A673 (cell line): ENCODE results near the gene CCNY. TPM values are rescaled to one million over a fixed set of nuclear protein-coding genes. Genes with fewer than 3 reads are reported as not detected.

Experiments used
- BruUV-seq: library from RNA; stranded (reverse); fragments of 400-500 nt; replicated peaks from 2 replicates; lab custom pipeline; 2021; lab: Mats Ljungman, UMichigan
- CTCF ChIA-PET: fragments of 300-600 bp; sonication (Branson Sonifier 250); formaldehyde crosslinking; loops from one replicate; lab custom pipeline; 2022; ENCODE audit warnings: antibody characterized with exemption; lab: Charles Lee
- POLR2A ChIA-PET: fragments of 300-600 bp; sonication (Branson Sonifier 250); formaldehyde crosslinking; loops from one replicate; lab custom pipeline; 2022; ENCODE audit warnings: antibody characterized with exemption; ENCODE audit not compliant: low non-redundant PET; lab: Charles Lee
- DNase-seq: peaks from one replicate; pipeline ENCODE4 v3.0.0-alpha.2; 2015; ENCODE audit warnings: low spot score
- H3K27ac ChIP-seq: fragments of 200-600 bp; sonication (generic); 2 replicates; pipeline ENCODE4 v1.5.1; 2016; ENCODE audit warnings: mixed run types, low read depth, mild to moderate bottlenecking, mixed read lengths, antibody characterized with exemption, low read length; ENCODE audit not compliant: poor library complexity, severe bottlenecking
- H3K27me3 ChIP-seq: fragments of 200-600 bp; sonication (generic); replicated peaks from 2 replicates; pipeline ENCODE4 v1.6.1; 2017; ENCODE audit warnings: mixed run types, low read depth, mild to moderate bottlenecking, mixed read lengths, antibody characterized with exemption, low read length; ENCODE audit not compliant: insufficient read depth, poor library complexity
- H3K36me3 ChIP-seq: fragments of 200-600 bp; sonication (generic); 2 replicates; pipeline ENCODE4 v1.6.1; 2016; ENCODE audit warnings: mixed run types, mild to moderate bottlenecking, mixed read lengths, antibody characterized with exemption, low read length; ENCODE audit not compliant: insufficient read depth, poor library complexity, severe bottlenecking
- H3K4me1 ChIP-seq: fragments of 200-600 bp; sonication (generic); 2 replicates; pipeline ENCODE4 v1.6.1; 2017; ENCODE audit warnings: mixed run types, mild to moderate bottlenecking, mixed read lengths, antibody characterized with exemption, low read length; ENCODE audit not compliant: insufficient read depth, poor library complexity, severe bottlenecking
- H3K4me3 ChIP-seq: fragments of 200-600 bp; sonication (generic); 2 replicates; pipeline ENCODE4 v1.5.1; 2016; ENCODE audit warnings: low read depth, mixed run types, mild to moderate bottlenecking, mixed read lengths, low read length; ENCODE audit not compliant: poor library complexity, severe bottlenecking
- H3K9me3 ChIP-seq: fragments of 200-600 bp; sonication (generic); 2 replicates; pipeline ENCODE4 v1.6.1; 2016; ENCODE audit warnings: mixed run types, low read depth, mild to moderate bottlenecking, mixed read lengths, antibody characterized with exemption, low read length; ENCODE audit not compliant: poor library complexity, severe bottlenecking
- EZH2 ChIP-seq: fragments of 200-600 bp; sonication (generic); IDR thresholded peaks from 2 replicates; pipeline ENCODE4 v1.6.1; 2017; ENCODE audit warnings: borderline replicate concordance, low read depth, mild to moderate bottlenecking, mixed read lengths, antibody characterized with exemption, low read length; ENCODE audit not compliant: poor library complexity, severe bottlenecking
- intact Hi-C: fragments of 100-400 bp; cut with micrococcal nuclease; formaldehyde crosslinking; loops from one replicate; pipeline ENCODE4 v1.10.0; 2022; ENCODE audit not compliant: unreplicated experiment
- total RNA-seq: library from RNA; stranded (reverse); gene quantifications from 2 replicates; pipeline ENCODE4 v1.2.3, GENCODE V29; 2021
- TF ChIP-seq, protein P1 (sequence below): fragments of 300-800, 200-600 bp; sonication (generic); conservative IDR thresholded peaks from 2 replicates; pipeline ENCODE4 v1.5.1; 2017; ENCODE audit warnings: low read depth, mild to moderate bottlenecking, antibody characterized with exemption, low read length, moderate library complexity, mixed read lengths

Gene CCNY
- total RNA-seq, 1 experiment from 2014 or later, result 84.8 TPM

DNA sequence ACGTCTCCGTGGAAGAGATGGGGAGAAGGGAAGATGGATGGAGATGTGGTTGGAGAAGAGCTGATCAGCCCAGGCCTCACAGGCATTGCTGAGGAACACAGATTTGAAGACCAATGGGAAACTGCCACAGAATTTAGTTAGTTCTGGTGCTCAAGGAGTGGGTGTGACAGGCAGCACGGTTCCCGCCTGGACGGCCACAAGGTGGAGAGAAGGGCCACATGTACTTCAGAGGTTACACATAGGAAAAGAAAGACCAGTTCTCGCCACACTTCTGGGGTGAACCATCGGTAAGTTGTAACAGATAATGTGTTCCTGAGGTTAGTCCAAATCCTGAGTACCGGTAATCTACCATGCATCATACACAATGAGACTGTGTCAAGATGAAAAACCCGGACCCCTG lies 239.3 kb downstream of the CCNY start:
- H3K4me1 ChIP-seq, result no peaks in the 10 kb centered on the region
- POLR2A ChIA-PET, result no interaction called here
- no peak for DNase-seq
- BruUV-seq, result no TSS peak
- CTCF ChIA-PET, result no interaction called here
- H3K27ac ChIP-seq, result no peak overlapping the region
- intact Hi-C loops, result no loop called here
- TF ChIP-seq EZH2, result no peak
- TF ChIP-seq, protein P1, sequence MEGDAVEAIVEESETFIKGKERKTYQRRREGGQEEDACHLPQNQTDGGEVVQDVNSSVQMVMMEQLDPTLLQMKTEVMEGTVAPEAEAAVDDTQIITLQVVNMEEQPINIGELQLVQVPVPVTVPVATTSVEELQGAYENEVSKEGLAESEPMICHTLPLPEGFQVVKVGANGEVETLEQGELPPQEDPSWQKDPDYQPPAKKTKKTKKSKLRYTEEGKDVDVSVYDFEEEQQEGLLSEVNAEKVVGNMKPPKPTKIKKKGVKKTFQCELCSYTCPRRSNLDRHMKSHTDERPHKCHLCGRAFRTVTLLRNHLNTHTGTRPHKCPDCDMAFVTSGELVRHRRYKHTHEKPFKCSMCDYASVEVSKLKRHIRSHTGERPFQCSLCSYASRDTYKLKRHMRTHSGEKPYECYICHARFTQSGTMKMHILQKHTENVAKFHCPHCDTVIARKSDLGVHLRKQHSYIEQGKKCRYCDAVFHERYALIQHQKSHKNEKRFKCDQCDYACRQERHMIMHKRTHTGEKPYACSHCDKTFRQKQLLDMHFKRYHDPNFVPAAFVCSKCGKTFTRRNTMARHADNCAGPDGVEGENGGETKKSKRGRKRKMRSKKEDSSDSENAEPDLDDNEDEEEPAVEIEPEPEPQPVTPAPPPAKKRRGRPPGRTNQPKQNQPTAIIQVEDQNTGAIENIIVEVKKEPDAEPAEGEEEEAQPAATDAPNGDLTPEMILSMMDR, result no peak
- H3K9me3 ChIP-seq, result no peaks in the 10 kb centered on the region
- no peaks in the 10 kb centered on the region for H3K27me3 ChIP-seq
- no peaks in the 10 kb centered on the region for H3K36me3 ChIP-seq
- H3K4me3 ChIP-seq, result no peak overlapping the region

DNA sequence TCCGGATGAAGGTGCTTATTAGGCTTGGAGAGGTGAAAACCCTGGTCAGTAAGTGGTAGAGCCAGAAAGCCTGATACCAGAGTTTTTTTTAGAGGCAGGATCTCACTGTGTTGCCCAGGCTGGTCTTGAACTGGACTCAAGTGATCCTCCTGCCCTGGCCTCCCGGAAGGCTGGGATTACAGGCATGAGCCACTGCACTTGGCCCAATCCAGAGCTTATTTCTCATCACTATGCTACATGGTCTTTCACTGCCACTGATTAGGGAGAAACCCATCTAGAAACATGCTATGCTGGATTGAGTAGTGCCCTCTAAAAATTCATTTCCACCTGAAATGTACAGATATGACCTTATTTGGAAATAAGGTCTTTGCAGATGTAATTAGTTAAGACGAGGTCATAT lies 240.4 kb downstream of the CCNY start:
- Histone ChIP-seq H3K9me3 (no peaks in the 10 kb centered on the region), H3K27me3 (no peaks in the 10 kb centered on the region), H3K36me3 (no peaks in the 10 kb centered on the region), H3K27ac (no peak overlapping the region), H3K4me1 (no peaks in the 10 kb centered on the region), H3K4me3 (no peak overlapping the region)
- intact Hi-C loops, result no loop called here
- BruUV-seq, result no TSS peak
- TF ChIP-seq EZH2, result no peak
- TF ChIP-seq, protein P1, result no peak
- ChIA-PET CTCF (no interaction called here), POLR2A (no interaction called here)
- DNase-seq, result no peak

DNA sequence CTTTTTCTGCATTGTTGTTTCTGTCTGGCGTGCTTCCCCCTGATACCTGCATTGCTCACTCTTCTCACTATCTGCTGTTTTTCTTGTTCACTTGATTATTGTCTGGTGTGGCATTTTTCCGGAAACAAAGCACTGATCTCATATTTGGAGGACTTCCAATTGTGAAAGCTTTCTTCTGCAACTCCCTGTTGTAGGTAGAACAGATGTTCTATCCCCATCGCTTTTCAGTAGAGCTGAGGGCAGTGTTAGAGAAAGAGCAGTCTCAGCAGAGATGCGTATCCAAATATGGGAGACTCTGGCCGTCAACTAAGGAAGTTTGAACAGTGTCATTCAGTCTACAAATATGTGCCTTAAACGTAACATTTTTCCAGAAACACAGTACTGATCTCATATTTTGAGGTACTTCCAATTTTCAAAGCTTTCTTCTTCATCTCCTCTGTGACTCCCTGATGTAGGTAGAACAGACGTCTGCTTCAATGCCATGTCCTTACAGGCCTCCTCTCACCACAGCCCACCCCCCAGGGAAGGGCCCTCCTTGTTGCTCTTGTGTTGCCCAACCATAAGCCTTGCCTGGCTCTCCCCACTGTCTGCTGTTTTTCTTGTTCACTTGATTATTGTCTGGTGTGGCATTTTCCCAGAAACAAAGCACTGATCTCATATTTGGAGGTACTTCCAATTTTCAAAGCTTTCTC lies 241.8 kb downstream of the CCNY start:
- Histone ChIP-seq H3K36me3 (no peaks in the 10 kb centered on the region), H3K27ac (no peak overlapping the region), H3K4me3 (no peak overlapping the region), H3K9me3 (no peaks in the 10 kb centered on the region), H3K4me1 (no peaks in the 10 kb centered on the region), H3K27me3 (no peaks in the 10 kb centered on the region)
- intact Hi-C loops, result no loop called here
- ChIA-PET CTCF (no interaction called here), POLR2A (no interaction called here)
- TF ChIP-seq, protein P1, result no peak
- TF ChIP-seq EZH2, result no peak
- no TSS peak for BruUV-seq
- no peak for DNase-seq
